Measurements from ENCODE around the gene MED28. TPM values are rescaled to one million over a fixed set of nuclear protein-coding genes. Genes with fewer than 3 reads are reported as not detected.

MED28 gene
- total RNA-seq, 1 experiment from 2014 or later: 43.1 TPM

DNA sequence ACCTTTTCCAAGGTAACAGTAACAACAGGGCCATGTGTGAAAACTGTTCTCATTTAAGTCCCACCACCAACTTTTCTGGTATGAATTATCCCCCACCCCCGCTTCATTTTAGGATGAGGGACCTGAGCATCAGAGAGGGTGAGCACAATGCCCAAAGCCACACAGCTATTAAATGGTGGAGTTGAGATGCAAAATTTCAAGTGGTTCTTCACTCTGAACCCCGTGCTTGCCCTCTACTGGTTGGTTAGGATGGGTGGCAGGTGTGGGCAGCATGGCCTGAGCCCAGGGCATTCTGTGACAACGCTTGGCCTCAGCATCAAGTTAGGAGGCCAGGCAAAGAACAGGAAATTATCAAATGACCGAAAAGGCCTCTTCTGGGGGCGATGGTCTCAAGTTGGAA is 33.5 kb downstream of the MED28 start:
- TF ChIP-seq EZH2 (IDR thresholded peaks at IDR 0.05; ENCODE audit: low read depth) (no peak), CTCF (conservative IDR thresholded peaks at IDR 0.05) (no peak)
- Histone ChIP-seq H3K27ac (no peak overlapping the region), H2AFZ (no peak overlapping the region), H3K79me2 (ENCODE audit: low read depth) (no peaks in the 10 kb centered on the region), H4K20me1 (ENCODE audit: insufficient read depth) (no peaks in the 10 kb centered on the region), H3K4me1 (replicated peaks; ENCODE audit: insufficient read depth) (no peaks in the 10 kb centered on the region), H3K36me3 (ENCODE audit: low read depth) (no peaks in the 10 kb centered on the region), H3K9me3 (ENCODE audit: insufficient read depth, low read depth) (no peaks in the 10 kb centered on the region), H3K9me2 (ENCODE audit: insufficient read depth) (no peaks in the 10 kb centered on the region), H3K4me2 (no peak overlapping the region), H3K4me3 (no peak overlapping the region), H3K27me3 (ENCODE audit: insufficient read depth, low read depth) (no peaks in the 10 kb centered on the region), H3F3A (ENCODE audit: insufficient read depth, low read depth) (no peaks in the 10 kb centered on the region)
- ChIA-PET POLR2A (ENCODE audit: unreplicated experiment) (no interaction called here), CTCF (interaction anchor here (0.7 kb wide), 1 partner anchor 1043 kb away, joined by 17 read pairs; no protein-coding TSS in a partner anchor)
- DNase-seq: no peak
- intact Hi-C loops (cut with micrococcal nuclease; ENCODE audit: unreplicated experiment): no loop called here
- BruUV-seq (replicated peaks): no TSS peak

GRCh38 chr4:17650406-17650805 is 36.0 kb downstream of the MED28 start:
- Histone ChIP-seq H3K27me3 (ENCODE audit: insufficient read depth, low read depth) (no peaks in the 10 kb centered on the region), H3K36me3 (ENCODE audit: low read depth) (no peaks in the 10 kb centered on the region), H3K9me3 (ENCODE audit: insufficient read depth, low read depth) (no peaks in the 10 kb centered on the region), H3K4me1 (replicated peaks; ENCODE audit: insufficient read depth) (no peaks in the 10 kb centered on the region), H3K27ac (no peak overlapping the region), H3K4me3 (no peak overlapping the region), H3K79me2 (ENCODE audit: low read depth) (no peaks in the 10 kb centered on the region), H3K4me2 (no peak overlapping the region), H3F3A (ENCODE audit: insufficient read depth, low read depth) (no peaks in the 10 kb centered on the region), H4K20me1 (ENCODE audit: insufficient read depth) (no peaks in the 10 kb centered on the region), H2AFZ (no peak overlapping the region), H3K9me2 (ENCODE audit: insufficient read depth) (no peaks in the 10 kb centered on the region)
- ChIA-PET POLR2A (ENCODE audit: unreplicated experiment) (no interaction called here), CTCF (no interaction called here)
- DNase-seq: no peak
- no TSS peak for BruUV-seq (replicated peaks)
- intact Hi-C loops (cut with micrococcal nuclease; ENCODE audit: unreplicated experiment): no loop called here
- no peak for TF ChIP-seq EZH2 (IDR thresholded peaks at IDR 0.05; ENCODE audit: low read depth)
- TF ChIP-seq CTCF (conservative IDR thresholded peaks at IDR 0.05): no peak

DNA sequence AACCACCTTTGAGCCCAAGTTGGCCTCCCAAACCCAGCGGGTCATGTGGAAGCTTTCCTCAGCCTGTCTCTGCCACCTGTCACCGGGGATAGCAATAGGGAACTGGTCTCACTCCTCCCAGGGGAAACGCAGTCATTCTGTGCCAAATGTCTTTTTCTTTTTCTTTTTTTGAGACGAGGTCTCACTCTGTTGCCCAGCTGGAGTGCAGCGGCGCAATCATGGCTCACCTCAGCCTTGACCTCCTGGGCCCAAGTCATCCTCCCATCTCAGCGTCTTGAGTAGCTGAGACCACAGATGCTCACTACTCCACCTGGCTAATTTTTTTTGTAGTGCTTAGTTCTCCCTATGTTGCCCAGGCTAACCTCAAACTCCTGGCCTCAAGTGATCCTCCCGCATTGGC is 40.3 kb downstream of the MED28 start:
- no peak for DNase-seq
- POLR2A ChIA-PET (ENCODE audit: unreplicated experiment): no interaction called here
- H2AFZ ChIP-seq: no peak overlapping the region
- no peaks in the 10 kb centered on the region for H3K79me2 ChIP-seq (ENCODE audit: low read depth)
- intact Hi-C loops (cut with micrococcal nuclease; ENCODE audit: unreplicated experiment): no loop called here
- CTCF ChIA-PET: no interaction called here
- no peak overlapping the region for H3K4me2 ChIP-seq
- H3K27me3 ChIP-seq (ENCODE audit: insufficient read depth, low read depth): no peaks in the 10 kb centered on the region
- no peaks in the 10 kb centered on the region for H4K20me1 ChIP-seq (ENCODE audit: insufficient read depth)
- BruUV-seq (replicated peaks): no TSS peak
- no peaks in the 10 kb centered on the region for H3K9me2 ChIP-seq (ENCODE audit: insufficient read depth)
- H3K36me3 ChIP-seq (ENCODE audit: low read depth): no peaks in the 10 kb centered on the region
- no peak overlapping the region for H3K4me3 ChIP-seq
- H3K27ac ChIP-seq: no peak overlapping the region
- no peaks in the 10 kb centered on the region for H3K9me3 ChIP-seq (ENCODE audit: insufficient read depth, low read depth)
- no peaks in the 10 kb centered on the region for H3F3A ChIP-seq (ENCODE audit: insufficient read depth, low read depth)
- TF ChIP-seq EZH2 (IDR thresholded peaks at IDR 0.05; ENCODE audit: low read depth) (no peak), CTCF (conservative IDR thresholded peaks at IDR 0.05) (no peak)
- H3K4me1 ChIP-seq (replicated peaks; ENCODE audit: insufficient read depth): no peaks in the 10 kb centered on the region

All from PC-9 (cell line).